Middle frontal gyrus (tissue), 1 donor: ENCODE data around the gene CTLA4.
"Not testable (repeated sequence)": the region's sequence is repeated elsewhere in the genome, so short reads cannot be mapped to it uniquely, and the experiment has no call there.

Source experiments
- DNase-seq: peaks from one replicate; pipeline ENCODE4 v3.0.0-alpha.2; 2015; ENCODE audit warnings: low spot score; ENCODE audit errors: extremely low spot score

Gene CTLA4

GRCh38 chr2:203857656-203858055 lies 9.9 kb upstream of the CTLA4 start:
- no peak for DNase-seq

DNA sequence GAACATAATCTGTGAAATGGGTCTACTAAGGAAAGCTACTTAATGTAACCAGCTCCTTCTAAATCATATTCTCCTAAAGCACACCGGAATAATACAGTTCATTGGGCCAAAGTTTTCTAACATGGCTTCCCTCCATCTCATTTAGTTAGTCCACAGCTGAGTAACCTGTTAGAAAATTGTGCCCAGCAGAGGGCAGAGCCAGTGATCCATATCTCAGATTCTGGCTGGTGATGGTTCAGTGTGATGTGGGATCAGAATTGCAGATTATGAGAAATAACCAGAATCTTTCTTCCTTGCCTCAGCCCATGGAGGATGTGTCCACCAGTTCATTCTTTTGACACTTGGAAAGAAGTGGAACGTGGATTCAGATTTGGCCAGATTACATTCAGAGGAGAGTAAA lies 9.4 kb upstream of the CTLA4 start:
- no peak for DNase-seq

GRCh38 chr2:203859030-203859789 lies 8.4 kb upstream of the CTLA4 start:
- DNase-seq: no peak

DNA sequence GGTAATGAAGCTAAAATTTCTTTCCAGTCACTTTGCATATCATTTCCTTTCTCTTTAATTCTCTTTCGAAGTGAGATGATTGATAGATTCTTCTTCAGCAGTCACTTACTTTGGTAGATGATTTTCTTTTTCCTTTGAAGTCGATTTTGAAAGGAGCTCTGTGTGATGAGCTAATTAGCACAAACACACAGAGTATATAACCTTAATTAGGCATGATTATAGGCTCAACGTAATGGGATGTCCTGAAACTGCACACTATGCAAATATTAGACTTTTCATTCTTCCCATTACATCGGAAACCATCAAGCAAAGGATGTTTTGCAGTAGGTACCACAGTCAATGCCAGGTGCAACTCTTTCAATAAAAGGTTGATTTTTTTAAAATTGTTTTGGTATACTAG lies 6.4 kb upstream of the CTLA4 start:
- DNase-seq: no peak

GRCh38 chr2:203861607-203862006 lies 6.0 kb upstream of the CTLA4 start:
- no peak for DNase-seq

GRCh38 chr2:203869223-203870042 lies 1.9 kb downstream of the CTLA4 start:
- DNase-seq: no peak

- DNase-seq: no peak
Observed at GRCh38 chr2:203870481-203870880, 2.9 kb downstream of the CTLA4 start.

GRCh38 chr2:203870941-203871340 lies 3.4 kb downstream of the CTLA4 start:
- DNase-seq: no peak

- DNase-seq: no peak
Observed at GRCh38 chr2:203871371-203871983, 3.9 kb downstream of the CTLA4 start.

GRCh38 chr2:203873461-203873860 lies 5.9 kb downstream of the CTLA4 start:
- no peak for DNase-seq

GRCh38 chr2:203873921-203874631 lies 6.5 kb downstream of the CTLA4 start:
- DNase-seq: no peak

DNA sequence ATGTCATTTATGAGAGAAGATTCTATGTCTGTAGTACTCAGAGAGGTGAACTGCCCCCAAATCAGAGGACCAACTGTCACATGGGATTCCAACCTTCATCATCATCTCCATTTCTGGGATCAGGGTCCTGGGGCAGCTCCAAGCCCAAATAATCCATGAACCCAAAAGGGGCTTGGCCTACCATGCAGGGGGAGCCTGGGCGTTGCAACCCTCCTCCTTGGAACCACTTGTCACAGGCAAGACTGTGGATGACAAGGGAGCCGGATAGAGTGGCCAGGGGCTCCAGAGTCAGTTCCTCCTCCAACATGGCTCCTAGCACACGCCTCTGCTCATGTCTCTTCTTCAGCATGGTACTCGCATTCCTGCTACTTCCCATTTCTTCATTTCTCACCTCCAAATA lies 7.9 kb downstream of the CTLA4 start:
- DNase-seq: no peak

DNA sequence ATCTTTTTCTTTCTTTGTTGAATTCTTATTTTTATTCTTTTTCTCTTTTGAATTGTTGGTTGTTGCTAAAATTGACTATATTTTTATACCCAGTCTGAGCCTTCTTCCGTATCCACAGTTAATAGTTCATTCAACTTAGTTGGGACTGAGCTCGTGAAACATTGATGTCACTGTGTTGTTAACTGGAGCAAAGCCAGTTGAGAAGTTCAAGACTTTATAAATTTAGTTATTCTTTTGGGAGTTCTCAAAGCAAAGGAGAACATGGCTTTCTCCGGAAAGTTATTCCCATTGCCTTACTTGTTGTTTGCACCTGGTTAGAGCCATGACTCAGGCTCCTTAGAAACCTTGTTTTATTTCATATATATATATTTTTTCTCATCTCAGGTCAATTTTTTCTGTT lies 8.8 kb downstream of the CTLA4 start:
- no peak for DNase-seq

- no peak for DNase-seq
Observed at GRCh38 chr2:203878063-203878462, 10.5 kb downstream of the CTLA4 start.

DNA sequence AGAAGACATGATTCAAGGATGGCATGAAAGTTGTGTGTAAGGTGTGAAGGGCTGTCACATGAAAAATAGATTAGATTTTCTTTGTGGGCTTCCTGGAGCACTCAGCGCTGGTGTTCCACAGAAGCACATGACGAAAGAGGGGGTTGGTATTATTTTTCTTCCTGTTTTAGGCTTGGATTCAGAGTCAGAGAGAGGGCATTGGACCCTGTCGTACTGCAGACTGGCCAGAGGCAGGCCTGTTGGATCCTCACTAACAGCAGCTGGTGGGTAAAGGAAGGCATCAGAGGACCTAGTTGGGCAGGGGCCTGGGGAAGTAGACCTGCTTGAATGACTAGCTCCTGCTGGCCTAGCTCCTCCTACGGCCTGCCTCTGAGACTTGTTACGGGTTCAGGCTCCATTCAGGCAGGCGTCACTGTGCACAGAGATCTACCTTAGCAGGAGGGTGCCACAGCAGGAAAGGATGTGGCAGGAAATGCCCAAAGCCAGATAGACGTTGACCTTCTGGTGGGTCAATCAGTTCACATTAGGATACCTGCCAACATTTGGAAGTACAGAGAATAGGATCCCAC lies 13.1 kb downstream of the CTLA4 start:
- no peak for DNase-seq

DNA sequence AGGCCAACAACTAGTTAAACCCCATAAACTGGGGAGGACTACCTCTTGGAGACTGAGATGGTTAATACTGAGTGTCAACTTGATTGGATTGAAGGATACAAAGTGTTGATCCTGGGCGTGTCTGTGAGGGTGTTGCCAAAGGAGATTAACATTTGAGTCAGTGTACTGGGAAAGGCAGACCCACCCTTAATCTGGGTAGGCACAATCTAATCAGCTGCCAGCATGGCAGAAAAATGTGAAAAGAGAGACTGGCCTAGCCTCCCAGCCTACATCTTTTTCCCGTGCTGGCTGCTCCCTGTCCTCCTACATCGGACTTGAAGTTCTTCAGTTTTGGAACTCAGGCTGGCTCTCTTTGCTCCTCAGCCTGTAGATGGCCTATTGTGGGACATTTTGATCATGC lies 13.6 kb downstream of the CTLA4 start:
- not testable (repeated sequence) for DNase-seq

- no peak for DNase-seq
Observed at GRCh38 chr2:203882551-203882950, 15.0 kb downstream of the CTLA4 start.

GRCh38 chr2:203886661-203887151 lies 19.1 kb downstream of the CTLA4 start:
- DNase-seq: no peak

DNA sequence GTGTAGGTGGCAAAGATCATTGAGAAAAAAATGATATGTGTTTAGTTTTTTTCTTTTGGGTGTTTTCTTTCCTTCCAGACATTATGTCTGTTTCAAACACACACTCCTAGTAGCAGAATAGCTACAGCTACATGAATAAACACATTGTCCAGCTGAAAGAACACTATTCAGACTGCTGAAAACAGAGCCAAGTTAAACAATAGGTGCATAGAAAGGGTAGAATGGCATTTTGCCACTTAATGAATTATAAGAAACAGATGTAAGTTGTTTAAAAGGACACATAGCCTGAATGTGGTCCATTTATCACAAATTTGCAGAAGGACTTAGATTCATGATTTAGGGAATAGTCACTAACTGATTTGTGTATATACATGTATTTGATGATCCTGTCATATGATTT lies 20.1 kb downstream of the CTLA4 start:
- no peak for DNase-seq

DNA sequence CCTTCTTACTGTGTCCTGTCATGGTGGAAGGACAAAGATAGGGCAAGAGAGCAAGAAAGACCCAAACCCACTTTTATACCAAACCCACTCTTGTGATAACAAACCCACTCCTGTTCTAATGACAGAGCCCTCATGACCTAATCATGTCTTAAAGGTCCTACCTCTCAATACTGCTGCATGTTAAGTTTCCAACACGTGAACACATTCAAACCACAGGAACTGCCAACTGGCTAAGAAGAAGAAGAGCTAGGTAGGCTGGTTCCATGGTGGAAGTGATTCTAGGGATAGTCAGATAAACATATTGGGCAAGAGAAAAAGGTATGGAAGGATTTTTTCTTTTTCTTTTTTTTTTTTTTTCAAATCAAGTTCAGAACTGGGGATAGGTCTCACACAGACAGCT lies 22.0 kb downstream of the CTLA4 start:
- no peak for DNase-seq

DNA sequence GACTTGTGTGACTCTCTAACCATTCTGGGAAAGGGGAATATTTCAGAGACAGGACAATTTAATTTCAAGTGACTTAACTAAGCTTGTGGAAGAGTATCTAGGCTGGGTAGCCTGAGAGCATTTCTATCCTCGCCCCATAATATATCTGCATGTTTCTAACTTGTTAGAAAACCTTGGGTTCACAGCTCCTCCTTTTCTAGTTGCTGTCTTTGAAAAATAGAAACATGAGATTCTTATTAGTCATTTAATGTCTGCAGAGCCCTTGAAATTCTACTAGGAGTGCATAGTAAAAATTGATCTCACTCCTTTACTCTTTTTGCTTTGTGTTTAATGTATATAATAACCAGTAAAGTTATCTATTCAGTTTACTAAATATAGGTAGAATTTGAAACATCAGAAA lies 22.4 kb downstream of the CTLA4 start:
- no peak for DNase-seq
